GM12878 (cell line): ENCODE data around the gene UPF1. TPM values are rescaled to one million over a fixed set of nuclear protein-coding genes. Genes with fewer than 3 reads are reported as not detected.

ENCODE experiments used
- BHLHE40 ChIP-seq, 2 experiments: fragments of 450-650 bp in 1 of 2; IDR thresholded peaks; 2 replicates each; pipeline ENCODE4 v1.6.1; 2011 to 2017; ENCODE audit warnings: low read depth in 2 of 2, borderline replicate concordance in 1 of 2, improper control_type of control experiment in 1 of 2, low read length in 1 of 2, mild to moderate bottlenecking in 1 of 2
- RBBP5 ChIP-seq: fragments of 200-600 bp; sonication (generic); conservative IDR thresholded peaks from 2 replicates; pipeline ENCODE4 v1.6.1; 2016
- ZNF217 ChIP-seq: fragments of 450-650 bp; IDR thresholded peaks from 2 replicates; pipeline ENCODE4 v1.6.1; 2017; ENCODE audit warnings: antibody characterized with exemption, mild to moderate bottlenecking
- polyA plus RNA-seq, 11 experiments: library from polyadenylated mRNA; depleted of rRNA in 4 of 11; unstranded in 6 of 11; stranded (reverse) in 5 of 11; fragments of >200 nt; fragmentation: Nextera tagmentation in 4 of 11; fragmentation: Illumina TruSeq in 1 of 11; extraction: Ambion mirVana in 4 of 11; extraction: Trizol in 1 of 11; gene quantifications; 1 replicate in 1 of 11; 2 replicates in 10 of 11; pipeline versions ENCODE4 v1.2.1 to v1.2.3, GENCODE V29; 2011 to 2016; ENCODE audit warnings: inconsistent platforms in 2 of 11, missing spikeins in 2 of 11, low read depth in 1 of 11
- total RNA-seq, 4 experiments: library from RNA; depleted of rRNA in 3 of 4; stranded (reverse); fragments of >200 nt in 3 of 4; fragmentation: Illumina TruSeq in 1 of 4; extraction: Trizol in 1 of 4; gene quantifications; 2 replicates each; pipeline versions ENCODE4 v1.2.1 to v1.2.3, GENCODE V29; 2013 to 2021
- TF ChIP-seq, protein P1 (sequence below): fragments of 450-650 bp; IDR thresholded peaks from 2 replicates; pipeline ENCODE4 v1.6.1; 2016; ENCODE audit warnings: mild to moderate bottlenecking, moderate library complexity, borderline replicate concordance
- TF ChIP-seq, protein P2 (sequence below): fragments of 150-350 bp; IDR thresholded peaks from 2 replicates; pipeline ENCODE4 v1.6.1; 2016; ENCODE audit warnings: low read depth, low read length
- TF ChIP-seq, protein P3 (sequence below): fragments of 450-650 bp; formaldehyde crosslinking; IDR thresholded peaks from 2 replicates; pipeline ENCODE4 v1.4.0; 2022; ENCODE audit warnings: mild to moderate bottlenecking, moderate library complexity

The UPF1 gene
- total and polyA plus RNA-seq, 10 of the 15 experiments (the other 5 are each of a cell fraction or from before 2014, with no cell fraction given): 0.58 to 80.9 (median 18.7) TPM

DNA sequence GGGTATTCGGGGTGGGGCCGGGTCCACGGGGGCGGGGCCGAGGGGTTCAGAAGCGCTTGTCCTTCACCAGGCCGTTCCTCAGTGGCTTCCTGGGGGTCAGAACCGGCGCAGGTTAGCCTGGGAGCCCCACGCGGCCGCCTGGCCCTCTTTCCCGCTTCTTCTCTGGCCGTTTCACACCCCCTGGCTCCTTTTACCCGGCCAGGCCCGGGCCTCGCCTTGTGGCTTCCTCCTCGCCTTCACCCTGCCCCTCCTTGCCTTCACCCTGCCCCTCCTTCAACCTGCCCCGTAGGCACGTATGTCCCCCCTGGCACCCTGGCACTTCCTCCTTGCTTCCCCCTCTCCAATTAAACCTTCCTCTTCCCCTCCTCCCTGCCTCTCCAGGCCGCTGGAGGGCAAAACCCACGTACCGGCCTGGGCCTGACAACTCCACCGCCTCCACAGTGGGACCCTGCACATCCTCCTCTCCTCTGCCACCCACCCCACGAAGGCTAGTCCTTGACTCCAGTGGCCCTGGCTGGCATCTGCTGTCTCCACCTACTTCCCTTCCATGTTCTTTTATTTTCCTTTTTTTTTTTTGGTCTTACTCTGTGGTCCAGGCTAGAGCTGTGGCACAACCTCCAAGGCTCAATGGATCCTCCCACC, 38.9 kb downstream of the UPF1 start (continued):
- TF ChIP-seq, protein P1, sequence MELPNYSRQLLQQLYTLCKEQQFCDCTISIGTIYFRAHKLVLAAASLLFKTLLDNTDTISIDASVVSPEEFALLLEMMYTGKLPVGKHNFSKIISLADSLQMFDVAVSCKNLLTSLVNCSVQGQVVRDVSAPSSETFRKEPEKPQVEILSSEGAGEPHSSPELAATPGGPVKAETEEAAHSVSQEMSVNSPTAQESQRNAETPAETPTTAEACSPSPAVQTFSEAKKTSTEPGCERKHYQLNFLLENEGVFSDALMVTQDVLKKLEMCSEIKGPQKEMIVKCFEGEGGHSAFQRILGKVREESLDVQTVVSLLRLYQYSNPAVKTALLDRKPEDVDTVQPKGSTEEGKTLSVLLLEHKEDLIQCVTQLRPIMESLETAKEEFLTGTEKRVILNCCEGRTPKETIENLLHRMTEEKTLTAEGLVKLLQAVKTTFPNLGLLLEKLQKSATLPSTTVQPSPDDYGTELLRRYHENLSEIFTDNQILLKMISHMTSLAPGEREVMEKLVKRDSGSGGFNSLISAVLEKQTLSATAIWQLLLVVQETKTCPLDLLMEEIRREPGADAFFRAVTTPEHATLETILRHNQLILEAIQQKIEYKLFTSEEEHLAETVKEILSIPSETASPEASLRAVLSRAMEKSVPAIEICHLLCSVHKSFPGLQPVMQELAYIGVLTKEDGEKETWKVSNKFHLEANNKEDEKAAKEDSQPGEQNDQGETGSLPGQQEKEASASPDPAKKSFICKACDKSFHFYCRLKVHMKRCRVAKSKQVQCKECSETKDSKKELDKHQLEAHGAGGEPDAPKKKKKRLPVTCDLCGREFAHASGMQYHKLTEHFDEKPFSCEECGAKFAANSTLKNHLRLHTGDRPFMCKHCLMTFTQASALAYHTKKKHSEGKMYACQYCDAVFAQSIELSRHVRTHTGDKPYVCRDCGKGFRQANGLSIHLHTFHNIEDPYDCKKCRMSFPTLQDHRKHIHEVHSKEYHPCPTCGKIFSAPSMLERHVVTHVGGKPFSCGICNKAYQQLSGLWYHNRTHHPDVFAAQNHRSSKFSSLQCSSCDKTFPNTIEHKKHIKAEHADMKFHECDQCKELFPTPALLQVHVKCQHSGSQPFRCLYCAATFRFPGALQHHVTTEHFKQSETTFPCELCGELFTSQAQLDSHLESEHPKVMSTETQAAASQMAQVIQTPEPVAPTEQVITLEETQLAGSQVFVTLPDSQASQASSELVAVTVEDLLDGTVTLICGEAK: no peak
- TF ChIP-seq, protein P2, sequence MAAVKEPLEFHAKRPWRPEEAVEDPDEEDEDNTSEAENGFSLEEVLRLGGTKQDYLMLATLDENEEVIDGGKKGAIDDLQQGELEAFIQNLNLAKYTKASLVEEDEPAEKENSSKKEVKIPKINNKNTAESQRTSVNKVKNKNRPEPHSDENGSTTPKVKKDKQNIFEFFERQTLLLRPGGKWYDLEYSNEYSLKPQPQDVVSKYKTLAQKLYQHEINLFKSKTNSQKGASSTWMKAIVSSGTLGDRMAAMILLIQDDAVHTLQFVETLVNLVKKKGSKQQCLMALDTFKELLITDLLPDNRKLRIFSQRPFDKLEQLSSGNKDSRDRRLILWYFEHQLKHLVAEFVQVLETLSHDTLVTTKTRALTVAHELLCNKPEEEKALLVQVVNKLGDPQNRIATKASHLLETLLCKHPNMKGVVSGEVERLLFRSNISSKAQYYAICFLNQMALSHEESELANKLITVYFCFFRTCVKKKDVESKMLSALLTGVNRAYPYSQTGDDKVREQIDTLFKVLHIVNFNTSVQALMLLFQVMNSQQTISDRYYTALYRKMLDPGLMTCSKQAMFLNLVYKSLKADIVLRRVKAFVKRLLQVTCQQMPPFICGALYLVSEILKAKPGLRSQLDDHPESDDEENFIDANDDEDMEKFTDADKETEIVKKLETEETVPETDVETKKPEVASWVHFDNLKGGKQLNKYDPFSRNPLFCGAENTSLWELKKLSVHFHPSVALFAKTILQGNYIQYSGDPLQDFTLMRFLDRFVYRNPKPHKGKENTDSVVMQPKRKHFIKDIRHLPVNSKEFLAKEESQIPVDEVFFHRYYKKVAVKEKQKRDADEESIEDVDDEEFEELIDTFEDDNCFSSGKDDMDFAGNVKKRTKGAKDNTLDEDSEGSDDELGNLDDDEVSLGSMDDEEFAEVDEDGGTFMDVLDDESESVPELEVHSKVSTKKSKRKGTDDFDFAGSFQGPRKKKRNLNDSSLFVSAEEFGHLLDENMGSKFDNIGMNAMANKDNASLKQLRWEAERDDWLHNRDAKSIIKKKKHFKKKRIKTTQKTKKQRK: no peak
- TF ChIP-seq ZNF217 (no peak), BHLHE40 (IDR thresholded peaks at IDR 0.05; ENCODE audit: borderline replicate concordance in 1 of 2, low read depth in 2 of 2, low read length in 1 of 2) (no peak), RBBP5 (no peak)
- TF ChIP-seq, protein P3, sequence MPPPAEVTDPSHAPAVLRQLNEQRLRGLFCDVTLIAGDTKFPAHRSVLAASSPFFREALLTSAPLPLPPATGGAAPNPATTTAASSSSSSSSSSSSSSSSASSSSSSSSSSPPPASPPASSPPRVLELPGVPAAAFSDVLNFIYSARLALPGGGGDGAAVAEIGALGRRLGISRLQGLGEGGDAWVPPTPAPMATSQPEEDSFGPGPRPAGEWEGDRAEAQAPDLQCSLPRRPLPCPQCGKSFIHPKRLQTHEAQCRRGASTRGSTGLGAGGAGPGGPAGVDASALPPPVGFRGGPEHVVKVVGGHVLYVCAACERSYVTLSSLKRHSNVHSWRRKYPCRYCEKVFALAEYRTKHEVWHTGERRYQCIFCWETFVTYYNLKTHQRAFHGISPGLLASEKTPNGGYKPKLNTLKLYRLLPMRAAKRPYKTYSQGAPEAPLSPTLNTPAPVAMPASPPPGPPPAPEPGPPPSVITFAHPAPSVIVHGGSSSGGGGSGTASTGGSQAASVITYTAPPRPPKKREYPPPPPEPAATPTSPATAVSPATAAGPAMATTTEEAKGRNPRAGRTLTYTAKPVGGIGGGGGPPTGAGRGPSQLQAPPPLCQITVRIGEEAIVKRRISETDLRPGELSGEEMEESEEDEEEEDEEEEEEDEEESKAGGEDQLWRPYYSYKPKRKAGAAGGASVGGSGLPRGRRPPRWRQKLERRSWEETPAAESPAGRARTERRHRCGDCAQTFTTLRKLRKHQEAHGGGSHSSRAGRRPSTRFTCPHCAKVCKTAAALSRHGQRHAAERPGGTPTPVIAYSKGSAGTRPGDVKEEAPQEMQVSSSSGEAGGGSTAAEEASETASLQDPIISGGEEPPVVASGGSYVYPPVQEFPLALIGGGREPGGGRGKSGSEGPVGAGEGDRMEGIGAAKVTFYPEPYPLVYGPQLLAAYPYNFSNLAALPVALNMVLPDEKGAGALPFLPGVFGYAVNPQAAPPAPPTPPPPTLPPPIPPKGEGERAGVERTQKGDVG (CRISPR knock-in tag): no peak
